Measurements from ENCODE around the gene ADAMTS14.

The ADAMTS14 gene

GRCh38 chr10:70726909-70727495, 54.7 kb downstream of the ADAMTS14 start:
- DNase-seq = peak in 39 of 51 donors; percentile 5 to 83 (median 47)

- DNase-seq = no peak
These were observed 56.0 kb downstream of the ADAMTS14 start for GRCh38 chr10:70728328-70728727.

GRCh38 chr10:70729763-70730357, 57.6 kb downstream of the ADAMTS14 start:
- DNase-seq = peak in 7 of 51 donors; percentile 6 to 18 (median 10)

GRCh38 chr10:70730955-70731354, 58.6 kb downstream of the ADAMTS14 start:
- DNase-seq = no peak

GRCh38 chr10:70732569-70732968, 60.3 kb downstream of the ADAMTS14 start:
- DNase-seq = no peak

GRCh38 chr10:70733051-70733450, 60.7 kb downstream of the ADAMTS14 start:
- DNase-seq = no peak

GRCh38 chr10:70735161-70735560, 62.9 kb downstream of the ADAMTS14 start:
- no peak for DNase-seq

GRCh38 chr10:70736525-70736924, 64.2 kb downstream of the ADAMTS14 start:
- no peak for DNase-seq

- DNase-seq = no peak
These were observed 64.9 kb downstream of the ADAMTS14 start for GRCh38 chr10:70737250-70737649.

GRCh38 chr10:70738006-70738760, 65.9 kb downstream of the ADAMTS14 start:
- no peak for DNase-seq

- DNase-seq = no peak
These were observed 66.4 kb downstream of the ADAMTS14 start for GRCh38 chr10:70738761-70739121.

GRCh38 chr10:70740406-70741288, 68.3 kb downstream of the ADAMTS14 start:
- DNase-seq = no peak

GRCh38 chr10:70742537-70743429, 70.5 kb downstream of the ADAMTS14 start:
- peak in 15 of 51 donors; percentile 4 to 43 (median 14) for DNase-seq

GRCh38 chr10:70743430-70743788, 71.1 kb downstream of the ADAMTS14 start:
- no peak for DNase-seq

GRCh38 chr10:70743879-70744278, 71.6 kb downstream of the ADAMTS14 start:
- no peak for DNase-seq

- no peak for DNase-seq
These were observed 72.4 kb downstream of the ADAMTS14 start for GRCh38 chr10:70744617-70745143.

- no peak for DNase-seq
These were observed 73.2 kb downstream of the ADAMTS14 start for GRCh38 chr10:70745555-70745954.

GRCh38 chr10:70747192-70747965, 75.1 kb downstream of the ADAMTS14 start:
- no peak for DNase-seq

GRCh38 chr10:70748305-70748704, 76.0 kb downstream of the ADAMTS14 start:
- DNase-seq = no peak

Measured in hypothalamus (tissue), 51 donors.